ENCODE data around the gene MAD2L1. TPM values are rescaled to one million over a fixed set of nuclear protein-coding genes. Genes with fewer than 3 reads are reported as not detected.

Gene MAD2L1
- total RNA-seq, 1 donor from 2014 or later, result 90.2 TPM

GRCh38 chr4:120081726-120082125 lies 15.1 kb upstream of the MAD2L1 start:
- Mint-ChIP-seq H3K27me3 (ENCODE audit: low read depth) (no peaks in the 10 kb centered on the region), H3K36me3 (ENCODE audit: low read depth) (no peaks in the 10 kb centered on the region), H3K4me1 (peaks cover 22% of the 10 kb centered on the region), H3K9me3 (no peaks in the 10 kb centered on the region), H3K27ac (ENCODE audit: unreplicated experiment) (peak overlapping the region; percentile 44), H3K4me3 (peak overlapping the region; percentile 24)
- DNase-seq (ENCODE audit: low read depth, low spot score), result no peak
- no peak for TF ChIP-seq CTCF (conservative IDR thresholded peaks at IDR 0.05)

GRCh38 chr4:120080533-120080932 lies 13.9 kb upstream of the MAD2L1 start:
- Mint-ChIP-seq H3K36me3 (ENCODE audit: low read depth) (no peaks in the 10 kb centered on the region), H3K27me3 (ENCODE audit: low read depth) (no peaks in the 10 kb centered on the region), H3K4me1 (peaks cover 11% of the 10 kb centered on the region), H3K9me3 (no peaks in the 10 kb centered on the region), H3K4me3 (no peak overlapping the region), H3K27ac (ENCODE audit: unreplicated experiment) (no peak overlapping the region)
- DNase-seq (ENCODE audit: low read depth, low spot score), result no peak
- no peak for TF ChIP-seq CTCF (conservative IDR thresholded peaks at IDR 0.05)

- H3K27me3 Mint-ChIP-seq (ENCODE audit: low read depth), result no peaks in the 10 kb centered on the region
- no peak for DNase-seq (ENCODE audit: low read depth, low spot score)
- H3K27ac Mint-ChIP-seq (ENCODE audit: unreplicated experiment), result no peak overlapping the region
- H3K4me3 Mint-ChIP-seq, result no peak overlapping the region
- no peak for TF ChIP-seq CTCF (conservative IDR thresholded peaks at IDR 0.05)
- no peaks in the 10 kb centered on the region for H3K9me3 Mint-ChIP-seq
- H3K36me3 Mint-ChIP-seq (ENCODE audit: low read depth), result no peaks in the 10 kb centered on the region
- peaks cover 11% of the 10 kb centered on the region for H3K4me1 Mint-ChIP-seq
Observed at GRCh38 chr4:120079839-120080520, 13.3 kb upstream of the MAD2L1 start.

GRCh38 chr4:120078216-120078615 lies 11.6 kb upstream of the MAD2L1 start:
- Mint-ChIP-seq H3K36me3 (ENCODE audit: low read depth) (no peaks in the 10 kb centered on the region), H3K27ac (ENCODE audit: unreplicated experiment) (no peak overlapping the region), H3K4me1 (peaks cover 11% of the 10 kb centered on the region), H3K27me3 (ENCODE audit: low read depth) (no peaks in the 10 kb centered on the region), H3K4me3 (no peak overlapping the region), H3K9me3 (no peaks in the 10 kb centered on the region)
- no peak for DNase-seq (ENCODE audit: low read depth, low spot score)
- no peak for TF ChIP-seq CTCF (conservative IDR thresholded peaks at IDR 0.05)

GRCh38 chr4:120071192-120071795 lies 4.6 kb upstream of the MAD2L1 start:
- peak; percentile 32 for DNase-seq (ENCODE audit: low read depth, low spot score)
- Mint-ChIP-seq H3K9me3 (no peaks in the 10 kb centered on the region), H3K4me1 (peaks cover 19% of the 10 kb centered on the region), H3K27ac (ENCODE audit: unreplicated experiment) (no peak overlapping the region), H3K27me3 (ENCODE audit: low read depth) (no peaks in the 10 kb centered on the region), H3K4me3 (peak overlapping the region; percentile 47), H3K36me3 (ENCODE audit: low read depth) (no peaks in the 10 kb centered on the region)
- TF ChIP-seq CTCF (conservative IDR thresholded peaks at IDR 0.05), result peak; percentile 83

Data from neural crest cell (in vitro differentiated cells).